GM21390 (cell line): Measurements from ENCODE around the gene COL24A1.
"Not testable (repeated sequence)": the region's sequence is repeated elsewhere in the genome, so short reads cannot be mapped to it uniquely, and the experiment has no call there.

ENCODE experiments used
- ATAC-seq: cut with Tn5 transposase; IDR thresholded peaks from one replicate; pipeline ENCODE4 v1.9.1; 2021; ENCODE audit not compliant: unreplicated experiment

COL24A1 gene

GRCh38 chr1:85824066-85824840 lies 332.3 kb downstream of the COL24A1 start:
- ATAC-seq = no peak

- ATAC-seq = no peak
Observed at GRCh38 chr1:85822696-85823095, 333.9 kb downstream of the COL24A1 start.

- no peak for ATAC-seq
Observed at GRCh38 chr1:85818371-85818770, 338.2 kb downstream of the COL24A1 start.

- ATAC-seq = no peak
Observed at GRCh38 chr1:85816606-85817005, 340.0 kb downstream of the COL24A1 start.

GRCh38 chr1:85815906-85816305 lies 340.7 kb downstream of the COL24A1 start:
- no peak for ATAC-seq

- no peak for ATAC-seq
Observed at GRCh38 chr1:85806236-85806965, 350.2 kb downstream of the COL24A1 start.

- no peak for ATAC-seq
Observed at GRCh38 chr1:85801520-85801919, 355.1 kb downstream of the COL24A1 start.

- no peak for ATAC-seq
Observed at GRCh38 chr1:85799737-85800136, 356.8 kb downstream of the COL24A1 start.

GRCh38 chr1:85798419-85798818 lies 358.2 kb downstream of the COL24A1 start:
- no peak for ATAC-seq

GRCh38 chr1:85777021-85777420 lies 379.6 kb downstream of the COL24A1 start:
- ATAC-seq = not testable (repeated sequence)

GRCh38 chr1:85762804-85763203 lies 393.8 kb downstream of the COL24A1 start:
- no peak for ATAC-seq

GRCh38 chr1:85756864-85757263 lies 399.7 kb downstream of the COL24A1 start:
- ATAC-seq = no peak

- ATAC-seq = no peak
Observed at GRCh38 chr1:85748120-85748519, 408.5 kb downstream of the COL24A1 start.

- ATAC-seq = no peak
Observed at GRCh38 chr1:85746777-85747176, 409.8 kb downstream of the COL24A1 start.

- ATAC-seq = no peak
Observed at GRCh38 chr1:85743814-85744213, 412.8 kb downstream of the COL24A1 start.

- ATAC-seq = no peak
Observed at GRCh38 chr1:85734931-85735330, 421.6 kb downstream of the COL24A1 start.

- no peak for ATAC-seq
Observed at GRCh38 chr1:85718678-85719340, 437.8 kb downstream of the COL24A1 start.

GRCh38 chr1:85714418-85715114 lies 442.0 kb downstream of the COL24A1 start:
- ATAC-seq = not testable (repeated sequence)

GRCh38 chr1:85708829-85709227 lies 447.7 kb downstream of the COL24A1 start:
- ATAC-seq = no peak

GRCh38 chr1:85707990-85708828 lies 448.4 kb downstream of the COL24A1 start, which contains the start of gene ZNHIT6:
TSS of gene ZNHIT6 (minus strand) at chr1:85708433. CDS start at chr1:85708284, 149 bp downstream.
- ATAC-seq = peak; percentile 87
